ENCODE measurements around the gene TCEA3. TPM values are rescaled to one million over a fixed set of nuclear protein-coding genes. Genes with fewer than 3 reads are reported as not detected.

TCEA3 gene
- polyA plus RNA-seq, 1 experiment, result 21.0 TPM

DNA sequence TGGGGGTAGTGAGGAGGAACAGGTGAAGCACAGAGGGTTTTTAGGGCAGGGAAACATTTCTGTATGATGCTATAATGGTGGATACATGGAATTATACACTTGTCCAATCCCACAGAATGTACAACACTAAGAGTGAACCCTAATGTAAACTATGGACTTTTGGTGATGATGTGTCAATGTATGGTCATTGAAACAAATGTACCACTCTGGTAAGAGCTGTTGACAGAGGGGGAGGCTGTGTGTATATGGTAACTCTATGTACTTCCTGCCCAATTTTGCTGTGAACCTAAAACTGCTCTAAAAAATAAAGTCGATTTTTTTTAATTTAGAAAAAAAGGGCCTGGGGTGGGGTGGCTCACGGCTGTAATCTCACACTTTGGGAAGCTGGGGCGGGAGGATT is 36.5 kb upstream of the TCEA3 start:
- no peak for DNase-seq (ENCODE audit: low read depth)
- CTCF ChIA-PET, result no interaction called here
- Histone ChIP-seq H3K27me3 (ENCODE audit: control insufficient read depth, insufficient read depth, low read length) (no peaks in the 10 kb centered on the region), H3K4me3 (ENCODE audit: low read depth, low read length) (no peak overlapping the region), H3K36me3 (ENCODE audit: control insufficient read depth, insufficient read depth, low read length) (no peaks in the 10 kb centered on the region)
- TF ChIP-seq, protein P1, sequence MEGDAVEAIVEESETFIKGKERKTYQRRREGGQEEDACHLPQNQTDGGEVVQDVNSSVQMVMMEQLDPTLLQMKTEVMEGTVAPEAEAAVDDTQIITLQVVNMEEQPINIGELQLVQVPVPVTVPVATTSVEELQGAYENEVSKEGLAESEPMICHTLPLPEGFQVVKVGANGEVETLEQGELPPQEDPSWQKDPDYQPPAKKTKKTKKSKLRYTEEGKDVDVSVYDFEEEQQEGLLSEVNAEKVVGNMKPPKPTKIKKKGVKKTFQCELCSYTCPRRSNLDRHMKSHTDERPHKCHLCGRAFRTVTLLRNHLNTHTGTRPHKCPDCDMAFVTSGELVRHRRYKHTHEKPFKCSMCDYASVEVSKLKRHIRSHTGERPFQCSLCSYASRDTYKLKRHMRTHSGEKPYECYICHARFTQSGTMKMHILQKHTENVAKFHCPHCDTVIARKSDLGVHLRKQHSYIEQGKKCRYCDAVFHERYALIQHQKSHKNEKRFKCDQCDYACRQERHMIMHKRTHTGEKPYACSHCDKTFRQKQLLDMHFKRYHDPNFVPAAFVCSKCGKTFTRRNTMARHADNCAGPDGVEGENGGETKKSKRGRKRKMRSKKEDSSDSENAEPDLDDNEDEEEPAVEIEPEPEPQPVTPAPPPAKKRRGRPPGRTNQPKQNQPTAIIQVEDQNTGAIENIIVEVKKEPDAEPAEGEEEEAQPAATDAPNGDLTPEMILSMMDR (IDR thresholded peaks at IDR 0.05; ENCODE audit: insufficient read depth, low read depth, low read length), result no peak
- POLR2A ChIA-PET, result no interaction called here

DNA sequence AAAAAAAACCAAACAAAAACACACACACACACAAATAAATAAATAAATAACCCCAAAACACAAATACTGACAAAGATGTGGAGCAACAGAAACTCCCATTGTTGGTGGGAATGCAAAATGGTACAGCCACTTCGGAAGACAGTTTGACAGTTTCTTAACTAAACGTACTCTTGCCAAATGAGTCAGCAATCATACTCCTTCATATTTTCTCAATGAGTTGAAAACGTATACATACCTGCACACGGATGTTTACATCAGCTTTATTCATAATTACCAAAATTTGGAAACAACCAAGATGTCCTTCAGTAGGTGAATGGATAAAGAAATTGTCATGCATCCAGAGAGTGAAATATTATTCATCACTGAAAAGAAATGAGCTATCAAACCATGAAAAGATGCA is 36.0 kb upstream of the TCEA3 start:
- Histone ChIP-seq H3K36me3 (ENCODE audit: control insufficient read depth, insufficient read depth, low read length) (no peaks in the 10 kb centered on the region; the same call in 1 of the 2 replicates), H3K27me3 (ENCODE audit: control insufficient read depth, insufficient read depth, low read length) (no peaks in the 10 kb centered on the region), H3K4me3 (ENCODE audit: low read depth, low read length) (no peak overlapping the region)
- CTCF ChIA-PET, result no interaction called here
- TF ChIP-seq, protein P1 (IDR thresholded peaks at IDR 0.05; ENCODE audit: insufficient read depth, low read depth, low read length), result no peak
- POLR2A ChIA-PET, result no interaction called here
- DNase-seq (ENCODE audit: low read depth), result no peak

DNA sequence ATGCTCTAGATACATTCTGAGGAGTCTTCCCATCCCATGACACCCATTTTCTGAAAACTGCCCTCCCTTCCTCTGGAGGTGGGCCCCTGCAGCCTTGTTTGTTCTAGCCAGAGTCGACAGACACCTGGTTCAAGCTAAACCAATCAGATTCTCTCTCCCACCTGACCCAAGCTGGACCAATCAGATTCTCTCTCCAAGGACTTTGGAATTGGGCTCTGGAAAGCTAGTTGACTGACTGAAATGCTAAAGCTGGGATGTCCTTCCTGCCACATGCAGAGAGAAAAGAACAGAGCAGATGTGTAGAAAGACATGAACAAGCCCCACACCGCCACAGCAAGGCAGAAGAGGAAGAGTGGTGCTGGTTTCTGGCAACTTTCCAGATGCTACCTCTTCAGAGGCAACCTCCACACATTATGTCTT is 34.8 kb upstream of the TCEA3 start:
- ChIA-PET CTCF (interaction anchor here (0.8 kb wide), 1 partner anchor 26 kb away, joined by 3 read pairs; no protein-coding TSS in a partner anchor), POLR2A (no interaction called here)
- no peak overlapping the region for H3K4me3 ChIP-seq (ENCODE audit: low read depth, low read length)
- peaks cover 6% of the 10 kb centered on the region for H3K36me3 ChIP-seq (ENCODE audit: control insufficient read depth, insufficient read depth, low read length)
- DNase-seq (ENCODE audit: low read depth), result no peak
- no peaks in the 10 kb centered on the region for H3K27me3 ChIP-seq (ENCODE audit: control insufficient read depth, insufficient read depth, low read length)
- TF ChIP-seq, protein P1 (IDR thresholded peaks at IDR 0.05; ENCODE audit: insufficient read depth, low read depth, low read length), result no peak

DNA sequence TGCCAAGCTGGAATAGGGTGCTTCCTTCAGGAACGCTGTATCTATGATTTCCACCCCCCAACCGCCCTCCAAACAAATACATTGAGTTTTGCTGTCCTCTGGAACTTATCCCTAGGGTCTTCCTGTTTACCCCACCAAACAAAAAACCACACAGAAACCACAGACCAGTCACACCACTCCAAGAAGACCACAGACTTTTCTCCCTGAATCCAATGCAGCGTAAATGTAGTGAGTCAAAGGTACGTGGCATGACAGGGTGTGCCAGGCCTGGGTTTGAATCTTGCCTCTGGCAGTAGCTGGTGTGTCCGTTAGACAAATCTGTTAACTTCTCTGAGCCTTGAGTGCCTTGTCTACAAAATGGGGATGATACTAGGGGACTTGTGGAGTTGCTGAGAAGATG is 31.7 kb upstream of the TCEA3 start:
- ChIA-PET CTCF (interaction anchor here (0.6 kb wide), 1 partner anchor 699 kb away, joined by 3 read pairs; no protein-coding TSS in a partner anchor), POLR2A (interaction anchor here (0.6 kb wide), 1 partner anchor 19 kb away, joined by 3 read pairs; no protein-coding TSS in a partner anchor)
- Histone ChIP-seq H3K4me3 (ENCODE audit: low read depth, low read length) (no peak overlapping the region), H3K27me3 (ENCODE audit: control insufficient read depth, insufficient read depth, low read length) (no peaks in the 10 kb centered on the region), H3K36me3 (ENCODE audit: control insufficient read depth, insufficient read depth, low read length) (peaks cover 8% of the 10 kb centered on the region)
- TF ChIP-seq, protein P1 (IDR thresholded peaks at IDR 0.05; ENCODE audit: insufficient read depth, low read depth, low read length), result no peak
- no peak for DNase-seq (ENCODE audit: low read depth)

DNA sequence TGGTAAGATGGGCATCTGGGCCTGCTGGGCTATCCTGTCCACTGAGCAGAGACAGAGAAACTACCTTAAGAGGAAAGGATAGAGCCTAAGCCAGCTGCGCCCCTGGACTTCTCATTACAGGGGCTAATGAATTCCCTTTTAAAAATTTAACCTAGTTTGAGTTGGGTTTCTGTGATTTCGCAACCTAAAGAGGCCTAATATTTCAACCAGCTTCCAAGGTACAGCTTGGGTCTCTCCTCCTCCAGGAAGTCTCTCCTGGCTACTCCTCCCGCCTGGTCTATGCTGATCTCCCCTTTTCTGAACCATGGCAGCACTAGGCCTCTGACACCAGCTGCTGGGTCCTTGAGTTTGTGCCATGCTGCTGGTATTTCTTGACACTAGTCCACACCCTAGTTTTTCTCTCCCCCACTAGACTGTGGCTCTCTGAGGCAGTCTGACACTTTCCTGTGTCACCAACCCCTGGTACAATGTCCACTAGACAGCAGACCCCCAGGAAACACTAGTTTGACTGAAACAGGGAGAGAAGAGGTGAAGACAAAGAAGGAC is 29.0 kb upstream of the TCEA3 start:
- ChIA-PET CTCF (interaction anchor here (0.6 kb wide), 1 partner anchor 9 kb away, joined by 3 read pairs; no protein-coding TSS in a partner anchor), POLR2A (no interaction called here)
- TF ChIP-seq, protein P1 (IDR thresholded peaks at IDR 0.05; ENCODE audit: insufficient read depth, low read depth, low read length), result no peak
- H3K27me3 ChIP-seq (ENCODE audit: control insufficient read depth, insufficient read depth, low read length), result no peaks in the 10 kb centered on the region
- DNase-seq (ENCODE audit: low read depth), result no peak
- H3K4me3 ChIP-seq (ENCODE audit: low read depth, low read length), result no peak overlapping the region
- peaks cover 9% of the 10 kb centered on the region for H3K36me3 ChIP-seq (ENCODE audit: control insufficient read depth, insufficient read depth, low read length)

Measured in BJ (cell line).